ENCODE measurements around the gene TENT5C. TPM values are rescaled to one million over a fixed set of nuclear protein-coding genes. Genes with fewer than 3 reads are reported as not detected.

TENT5C gene
- total RNA-seq, 1 donor from 2014 or later: 0.53 TPM

DNA sequence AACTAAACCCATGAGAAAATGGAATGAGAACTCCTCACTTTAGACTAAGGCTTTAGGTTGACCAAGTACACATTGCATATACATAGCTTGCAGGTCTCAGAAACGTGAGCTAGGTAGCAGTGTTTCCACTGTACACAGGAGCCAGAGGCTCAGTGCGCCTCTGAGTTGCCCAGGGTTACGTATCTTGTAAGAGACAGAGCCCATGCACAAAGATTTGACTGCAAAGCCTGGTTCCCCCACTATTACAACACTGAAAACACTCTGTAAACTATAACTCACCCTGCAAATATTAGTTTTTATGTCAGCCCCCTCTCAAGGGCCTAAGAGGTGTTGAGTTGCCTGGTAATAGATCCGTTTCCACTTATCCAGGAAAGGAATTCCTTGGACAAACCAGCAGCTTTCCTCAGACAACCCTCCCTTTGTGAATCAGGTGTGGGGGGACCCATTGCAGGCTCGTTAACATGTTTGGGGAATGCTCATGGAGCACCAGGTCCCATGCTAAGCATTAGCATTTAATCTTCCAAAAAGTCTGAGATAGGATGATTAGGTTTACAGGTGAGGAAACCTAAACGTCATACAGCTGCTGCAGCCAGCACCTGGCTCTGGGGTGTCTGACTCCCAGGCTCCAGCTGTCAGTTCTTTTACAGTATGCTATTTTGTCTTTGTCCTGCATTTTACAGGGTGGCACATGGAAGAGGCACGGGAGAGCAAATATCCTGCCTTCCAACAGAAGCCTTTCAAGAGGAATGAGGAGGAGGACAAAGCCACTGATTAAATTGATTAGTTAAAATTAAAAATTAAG lies 25.7 kb downstream of the TENT5C start:
- no peak for FAIRE-seq
- no peak for TF ChIP-seq CTCF (IDR thresholded peaks at IDR 0.05; ENCODE audit: insufficient read depth, low read length, severe bottlenecking)
- Histone ChIP-seq H3K27me3 (ENCODE audit: control insufficient read depth, insufficient read depth, low read length) (peaks cover 9% of the 10 kb centered on the region), H3K36me3 (ENCODE audit: control insufficient read depth, insufficient read depth, low read length) (no peaks in the 10 kb centered on the region), H3K4me3 (ENCODE audit: low read depth, low read length) (no peak overlapping the region)
- DNase-seq (ENCODE audit: low read depth): peak; percentile 18

DNA sequence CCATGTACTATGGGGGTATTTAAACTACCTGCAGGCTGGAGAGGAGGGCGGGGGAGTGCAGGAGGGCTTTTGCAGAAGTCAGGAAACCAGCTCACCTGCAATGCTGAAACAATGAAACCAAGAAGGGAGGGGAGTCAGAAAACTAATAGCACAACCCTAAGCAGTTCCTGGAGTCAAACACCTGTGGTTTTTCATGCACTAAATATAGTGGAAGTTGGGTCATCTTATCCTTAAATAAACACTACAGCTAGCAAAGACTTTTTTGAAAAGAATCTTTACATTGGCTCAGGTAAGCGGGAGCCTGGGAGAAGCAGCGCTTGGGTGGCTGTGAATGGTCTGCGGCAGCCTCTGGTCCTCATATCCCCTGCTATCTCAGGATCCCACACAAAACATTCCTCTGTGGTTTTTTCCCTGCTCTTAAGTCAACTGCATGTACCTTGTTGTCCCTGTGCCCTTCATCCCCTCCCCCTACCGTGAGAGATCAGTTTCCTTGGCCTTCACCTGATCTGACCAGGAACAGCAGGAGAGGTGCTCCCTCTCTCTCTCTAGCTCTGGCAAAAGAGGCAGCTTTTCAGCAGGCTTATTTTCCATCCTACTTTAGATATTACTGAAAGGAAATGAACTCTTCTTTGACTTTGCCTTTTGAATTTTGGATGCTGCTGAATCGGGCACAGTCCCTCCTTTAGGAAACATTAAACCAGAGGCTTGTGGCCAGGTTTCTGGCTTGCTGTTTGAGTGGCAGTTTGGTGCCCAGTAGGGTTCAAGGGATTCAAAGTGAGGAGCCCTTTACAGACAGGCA lies 26.6 kb downstream of the TENT5C start:
- H3K4me3 ChIP-seq (ENCODE audit: low read depth, low read length): no peak overlapping the region
- FAIRE-seq (no peak), DNase-seq (ENCODE audit: low read depth) (peak; percentile 37)
- H3K27me3 ChIP-seq (ENCODE audit: control insufficient read depth, insufficient read depth, low read length): peaks cover 7% of the 10 kb centered on the region
- H3K36me3 ChIP-seq (ENCODE audit: control insufficient read depth, insufficient read depth, low read length): no peaks in the 10 kb centered on the region
- TF ChIP-seq CTCF (IDR thresholded peaks at IDR 0.05; ENCODE audit: insufficient read depth, low read length, severe bottlenecking): no peak

- H3K4me3 ChIP-seq (ENCODE audit: low read depth, low read length): no peak overlapping the region
- DNase-seq (ENCODE audit: low read depth): no peak
- peaks cover 7% of the 10 kb centered on the region for H3K27me3 ChIP-seq (ENCODE audit: control insufficient read depth, insufficient read depth, low read length)
- H3K36me3 ChIP-seq (ENCODE audit: control insufficient read depth, insufficient read depth, low read length): no peaks in the 10 kb centered on the region
- no peak for TF ChIP-seq CTCF (IDR thresholded peaks at IDR 0.05; ENCODE audit: insufficient read depth, low read length, severe bottlenecking)
- FAIRE-seq: no peak
Observed at GRCh38 chr1:117633068-117633345, 27.2 kb downstream of the TENT5C start.

- Histone ChIP-seq H3K36me3 (ENCODE audit: control insufficient read depth, insufficient read depth, low read length) (no peaks in the 10 kb centered on the region), H3K27me3 (ENCODE audit: control insufficient read depth, insufficient read depth, low read length) (peaks cover 7% of the 10 kb centered on the region), H3K4me3 (ENCODE audit: low read depth, low read length) (no peak overlapping the region)
- DNase-seq (ENCODE audit: low read depth) (no peak), FAIRE-seq (peak; percentile 83)
- TF ChIP-seq CTCF (IDR thresholded peaks at IDR 0.05; ENCODE audit: insufficient read depth, low read length, severe bottlenecking): no peak
Observed at GRCh38 chr1:117633423-117633822, 27.6 kb downstream of the TENT5C start.

GRCh38 chr1:117633936-117634335 lies 28.1 kb downstream of the TENT5C start:
- no peak for DNase-seq (ENCODE audit: low read depth)
- no peak for TF ChIP-seq CTCF (IDR thresholded peaks at IDR 0.05; ENCODE audit: insufficient read depth, low read length, severe bottlenecking)
- Histone ChIP-seq H3K36me3 (ENCODE audit: control insufficient read depth, insufficient read depth, low read length) (no peaks in the 10 kb centered on the region), H3K4me3 (ENCODE audit: low read depth, low read length) (no peak overlapping the region), H3K27me3 (ENCODE audit: control insufficient read depth, insufficient read depth, low read length) (peaks cover 7% of the 10 kb centered on the region)
- no peak for FAIRE-seq
